OCI-LY3 (cell line): ENCODE results near the gene CHERP.
"Not testable (repeated sequence)": the region's sequence is repeated elsewhere in the genome, so short reads cannot be mapped to it uniquely, and the experiment has no call there.

Experiments
- EZH2phosphoT487 ChIP-seq: fragments of 200-600 bp; shearing (Covaris generic); IDR thresholded peaks from 2 replicates; pipeline ENCODE4 v1.6.1; 2018; ENCODE audit warnings: antibody characterized with exemption, mixed run types, low read depth
- TF ChIP-seq, protein P1 (sequence below): fragments of 200-600, 300-600 bp; sonication (generic); IDR thresholded peaks from 2 replicates; pipeline ENCODE4 v1.5.1; 2014; ENCODE audit warnings: antibody characterized with exemption, low read length, low read depth

DNA sequence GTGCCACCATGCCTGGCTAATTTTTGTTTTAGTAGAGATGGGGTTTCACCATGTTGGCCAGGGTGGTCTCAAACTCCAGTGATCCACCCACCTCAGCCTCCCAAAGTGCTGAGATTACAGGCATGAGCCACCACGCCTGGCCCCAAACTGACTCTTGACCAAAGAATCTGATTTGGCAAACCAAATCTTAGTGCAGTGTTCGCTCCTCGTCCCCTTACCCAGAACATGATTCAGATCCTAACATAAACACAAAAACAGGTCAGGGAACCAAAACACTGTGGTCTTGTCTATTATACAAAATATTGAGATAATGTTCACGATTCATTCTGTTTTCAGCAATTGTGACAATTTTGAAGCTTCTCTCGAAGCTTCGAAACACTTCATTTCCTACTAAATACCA is 9.7 kb upstream of the CHERP start:
- TF ChIP-seq, protein P1, sequence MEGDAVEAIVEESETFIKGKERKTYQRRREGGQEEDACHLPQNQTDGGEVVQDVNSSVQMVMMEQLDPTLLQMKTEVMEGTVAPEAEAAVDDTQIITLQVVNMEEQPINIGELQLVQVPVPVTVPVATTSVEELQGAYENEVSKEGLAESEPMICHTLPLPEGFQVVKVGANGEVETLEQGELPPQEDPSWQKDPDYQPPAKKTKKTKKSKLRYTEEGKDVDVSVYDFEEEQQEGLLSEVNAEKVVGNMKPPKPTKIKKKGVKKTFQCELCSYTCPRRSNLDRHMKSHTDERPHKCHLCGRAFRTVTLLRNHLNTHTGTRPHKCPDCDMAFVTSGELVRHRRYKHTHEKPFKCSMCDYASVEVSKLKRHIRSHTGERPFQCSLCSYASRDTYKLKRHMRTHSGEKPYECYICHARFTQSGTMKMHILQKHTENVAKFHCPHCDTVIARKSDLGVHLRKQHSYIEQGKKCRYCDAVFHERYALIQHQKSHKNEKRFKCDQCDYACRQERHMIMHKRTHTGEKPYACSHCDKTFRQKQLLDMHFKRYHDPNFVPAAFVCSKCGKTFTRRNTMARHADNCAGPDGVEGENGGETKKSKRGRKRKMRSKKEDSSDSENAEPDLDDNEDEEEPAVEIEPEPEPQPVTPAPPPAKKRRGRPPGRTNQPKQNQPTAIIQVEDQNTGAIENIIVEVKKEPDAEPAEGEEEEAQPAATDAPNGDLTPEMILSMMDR = not testable (repeated sequence)
- not testable (repeated sequence) for TF ChIP-seq EZH2phosphoT487
